Endothelial cell of umbilical vein (primary cell): Measurements from ENCODE around the gene IGFBP7. TPM values are rescaled to one million over a fixed set of nuclear protein-coding genes. Genes with fewer than 3 reads are reported as not detected.

Experiments
- BruUV-seq: library from RNA; stranded (reverse); fragments of 400-500 nt; replicated peaks from 2 replicates; lab custom pipeline; 2021; lab: Mats Ljungman, UMichigan
- CTCF ChIA-PET: fragments of 300-600, 350-600 bp; sonication (Branson Sonifier 250); formaldehyde crosslinking; loops from one replicate; lab custom pipeline; 2021; ENCODE audit warnings: antibody characterized with exemption, inconsistent platforms; lab: Charles Lee
- POLR2A ChIA-PET: fragments of 300-600, 350-600 bp; sonication (Branson Sonifier 250); formaldehyde crosslinking; loops from one replicate; lab custom pipeline; 2021; ENCODE audit warnings: antibody characterized with exemption, inconsistent platforms; lab: Charles Lee
- DNase-seq: peaks from one replicate; pipeline ENCODE4 v3.0.0-alpha.2; 2011; ENCODE audit warnings: low read depth, low spot score
- FAIRE-seq: peaks from 2 replicates; lab custom pipeline; 2011; peaks lifted over from hg19 to GRCh38; lab: Jason Lieb, UNC
- H2AFZ ChIP-seq: 2 replicates; pipeline ENCODE4 v1.6.0; 2012; ENCODE audit warnings: low read depth, low read length, control low read depth, inconsistent platforms
- H3K27ac ChIP-seq: 2 replicates; pipeline ENCODE4 v1.5.1; 2011; ENCODE audit warnings: low read depth, mild to moderate bottlenecking, control low read depth, low read length, moderate library complexity; ENCODE audit not compliant: insufficient read depth
- H3K27me3 ChIP-seq, 2 experiments: 2 replicates each; pipeline versions ENCODE4 v1.6.0 to v1.6.1; 2011; ENCODE audit warnings: low read length in 2 of 2, mixed read lengths in 1 of 2; ENCODE audit not compliant: control insufficient read depth in 2 of 2, insufficient read depth in 2 of 2
- H3K36me3 ChIP-seq, 2 experiments: 2 replicates in 1 of 2; 3 replicates in 1 of 2; pipeline ENCODE4 v1.5.1; 2011; ENCODE audit warnings: low read length in 2 of 2, mild to moderate bottlenecking in 1 of 2, moderate library complexity in 1 of 2; ENCODE audit not compliant: control insufficient read depth in 2 of 2, insufficient read depth in 2 of 2; ENCODE audit errors: extremely low read depth in 1 of 2
- H3K4me1 ChIP-seq: 3 replicates; pipeline ENCODE4 v1.5.1; 2011; ENCODE audit warnings: mild to moderate bottlenecking, low read length; ENCODE audit not compliant: control insufficient read depth, insufficient read depth; ENCODE audit errors: extremely low read depth
- H3K4me2 ChIP-seq: 2 replicates; pipeline ENCODE4 v1.6.1; 2011; ENCODE audit warnings: low read length, control low read depth, mixed read lengths; ENCODE audit not compliant: insufficient read depth
- H3K4me3 ChIP-seq, 3 experiments: fragments of 200-600 bp in 1 of 3; sonication (generic), shearing (Covaris generic) in 1 of 3; replicated peaks in 1 of 3; 2 replicates each; pipeline ENCODE4 v1.5.1; 2011 to 2016; ENCODE audit warnings: control low read depth in 3 of 3, low read length in 3 of 3, mild to moderate bottlenecking in 2 of 3, inconsistent platforms in 1 of 3, low read depth in 1 of 3, moderate library complexity in 1 of 3; ENCODE audit not compliant: insufficient read depth in 1 of 3
- H3K79me2 ChIP-seq: 2 replicates; pipeline ENCODE4 v1.6.0; 2012; ENCODE audit warnings: low read length, inconsistent platforms; ENCODE audit not compliant: control insufficient read depth, insufficient read depth
- H3K9ac ChIP-seq: replicated peaks from 2 replicates; pipeline ENCODE3; 2011; ENCODE audit warnings: low read length, control low read depth; ENCODE audit not compliant: insufficient read depth; ENCODE audit errors: extremely low read depth
- H3K9me1 ChIP-seq: replicated peaks from 3 replicates; pipeline ENCODE4 v1.6.0; 2011; ENCODE audit warnings: mild to moderate bottlenecking, low read length; ENCODE audit not compliant: control insufficient read depth, insufficient read depth; ENCODE audit errors: extremely low read depth
- H3K9me3 ChIP-seq: replicated peaks from 2 replicates; pipeline ENCODE4 v1.5.1; 2012; ENCODE audit warnings: low read length, inconsistent platforms; ENCODE audit not compliant: control insufficient read depth, insufficient read depth
- H4K20me1 ChIP-seq: replicated peaks from 2 replicates; pipeline ENCODE3; 2011; ENCODE audit warnings: mild to moderate bottlenecking, low read length; ENCODE audit not compliant: control insufficient read depth, insufficient read depth; ENCODE audit errors: extremely low read depth
- CTCF ChIP-seq, 2 donors: IDR thresholded peaks; 1 replicate in 1 of 2; 2 replicates in 1 of 2; pipeline ENCODE4 v1.5.1; 2011; ENCODE audit warnings: low read length in 2 of 2, mild to moderate bottlenecking in 2 of 2, moderate library complexity in 2 of 2, control low read depth in 1 of 2, inconsistent platforms in 1 of 2, low read depth in 1 of 2; ENCODE audit not compliant: insufficient read depth in 1 of 2; ENCODE audit errors: extremely low read depth in 1 of 2
- EZH2 ChIP-seq: IDR thresholded peaks from 2 replicates; pipeline ENCODE4 v1.6.1; 2012; ENCODE audit warnings: borderline replicate concordance, low read depth, mild to moderate bottlenecking, moderate library complexity, low read length, inconsistent platforms; ENCODE audit not compliant: severe bottlenecking
- FOS ChIP-seq: IDR thresholded peaks from 2 replicates; pipeline ENCODE4 v1.6.1; 2011; ENCODE audit warnings: mild to moderate bottlenecking, low read length, moderate library complexity, borderline replicate concordance; ENCODE audit not compliant: insufficient read depth
- GATA2 ChIP-seq: IDR thresholded peaks from 2 replicates; pipeline ENCODE4 v1.7.0; 2011; ENCODE audit warnings: low read depth, mild to moderate bottlenecking, moderate library complexity, mixed read lengths, low read length; ENCODE audit not compliant: insufficient read length, insufficient read depth
- JUN ChIP-seq: IDR thresholded peaks from 2 replicates; pipeline ENCODE4 v1.6.1; 2011; ENCODE audit warnings: borderline replicate concordance, low read depth; ENCODE audit not compliant: insufficient read length, insufficient read depth
- MAX ChIP-seq: IDR thresholded peaks from 2 replicates; pipeline ENCODE4 v1.6.1; 2011; ENCODE audit not compliant: insufficient read depth, insufficient read length
- MYC ChIP-seq: IDR thresholded peaks from one replicate; pipeline ENCODE4 v1.6.1; 2011; ENCODE audit warnings: mild to moderate bottlenecking, low read depth, low read length
- POLR2A ChIP-seq: IDR thresholded peaks from 2 replicates; pipeline ENCODE4 v1.6.1; 2012; ENCODE audit warnings: low read depth, mild to moderate bottlenecking, control low read depth, low read length
- POLR2AphosphoS5 ChIP-seq: IDR thresholded peaks from 2 replicates; pipeline ENCODE4 v1.6.1; 2012; ENCODE audit warnings: low read depth, mild to moderate bottlenecking, control low read depth, low read length, moderate library complexity; ENCODE audit not compliant: insufficient read depth
- dilution Hi-C: fragments of 300-500 bp; cut with MboI; formaldehyde crosslinking; loops from one replicate; pipeline ENCODE4 v1.15.0; 2019; ENCODE audit warnings: low sequenced_read_pairs; ENCODE audit not compliant: extremely low pct_ligation_motif_present
- intact Hi-C: fragments of 100-400 bp; cut with micrococcal nuclease; formaldehyde crosslinking; loops from one replicate; pipeline ENCODE4 v1.10.0; 2022
- polyA plus RNA-seq, 4 experiments: library from polyadenylated mRNA; depleted of rRNA in 3 of 4; stranded (reverse) in 3 of 4; unstranded in 1 of 4; fragments of >200 nt; gene quantifications; 2 replicates each; pipeline versions ENCODE4 v1.2.1 to v1.2.3, GENCODE V29; 2011 to 2012; ENCODE audit warnings: missing spikeins in 1 of 4
- total RNA-seq: library from RNA; stranded (reverse); gene quantifications from 2 replicates; pipeline ENCODE4 v1.2.3, GENCODE V29; 2021

Gene IGFBP7
- total and polyA plus RNA-seq, 2 donors (not counting 3 experiments of a cell fraction or from before 2014, with no cell fraction given), result 526 to 770 TPM

DNA sequence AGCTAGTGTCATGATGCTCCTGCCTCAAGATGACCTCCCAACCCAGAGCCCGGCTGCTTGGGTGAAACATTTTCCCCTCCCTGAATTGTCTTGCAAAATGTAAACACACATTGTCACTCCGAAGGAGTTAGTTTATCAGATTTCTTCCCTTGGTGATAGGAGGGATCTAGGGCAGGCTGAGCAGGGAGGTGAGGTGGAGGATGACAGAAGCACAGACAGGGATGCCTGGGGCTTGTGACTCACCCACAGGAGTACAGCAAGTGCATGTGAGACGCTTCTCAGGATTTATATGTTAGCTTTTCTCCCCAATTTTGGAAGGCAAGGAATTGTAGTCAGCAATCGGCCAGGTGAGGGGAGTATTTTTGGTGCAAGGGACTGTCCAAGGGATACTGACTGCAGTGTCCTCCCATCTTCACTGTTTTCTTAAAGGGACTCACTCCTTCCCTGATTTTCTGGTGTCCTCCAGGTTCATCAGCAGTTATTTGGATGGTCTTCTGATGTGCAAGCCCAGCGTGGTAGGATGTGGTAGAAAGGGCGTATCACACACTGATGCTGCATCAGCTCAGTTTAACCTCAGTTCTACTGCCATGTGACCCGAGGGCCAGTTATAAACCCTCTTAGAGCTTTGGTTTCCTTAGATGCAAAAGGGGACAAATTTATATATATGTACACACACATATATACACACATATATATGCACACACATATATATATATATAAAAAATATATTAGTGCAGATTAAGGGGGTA is 46.2 kb upstream of the IGFBP7 start:
- Histone ChIP-seq H3K4me2 (no peak overlapping the region), H3K9ac (no peak overlapping the region), H3K27me3 (no peaks in the 10 kb centered on the region), H3K4me1 (peaks cover 9% of the 10 kb centered on the region), H3K36me3 (no peaks in the 10 kb centered on the region), H2AFZ (no peak overlapping the region), H3K4me3 (no peak overlapping the region), H3K79me2 (no peaks in the 10 kb centered on the region), H3K9me1 (no peaks in the 10 kb centered on the region), H4K20me1 (no peaks in the 10 kb centered on the region), H3K9me3 (no peaks in the 10 kb centered on the region), H3K27ac (no peak overlapping the region)
- ChIA-PET CTCF (interaction anchor here (0.5 to 1.3 kb wide), 4 partner anchors 44 to 118 kb away, joined by 3 to 5 read pairs (median 4); partner anchors contain the start of gene IGFBP7), POLR2A (no interaction called here)
- intact Hi-C loops, result no loop called here
- BruUV-seq, result no TSS peak
- dilution Hi-C loops, result no loop called here
- TF ChIP-seq MAX, result no peak
- TF ChIP-seq FOS, result no peak
- TF ChIP-seq POLR2A, result no peak
- TF ChIP-seq JUN, result no peak
- no peak for TF ChIP-seq POLR2AphosphoS5
- TF ChIP-seq EZH2, result no peak
- no peak for TF ChIP-seq CTCF (IDR thresholded peaks at IDR 0.05; ENCODE audit: extremely low read depth in 1 of 2, insufficient read depth in 1 of 2, low read depth in 1 of 2, low read length in 2 of 2)
- no peak for TF ChIP-seq MYC
- no peak for TF ChIP-seq GATA2
- DNase-seq (no peak), FAIRE-seq (no peak)
